Natural killer cell treated with Interleukin-12 subunit alpha and Interleukin-12 subunit beta and Interleukin-15 and Interleukin-18, amount 100 ng/mL, for 72 hours (primary cell): ENCODE data around the gene ELAVL1. TPM values are rescaled to one million over a fixed set of nuclear protein-coding genes. Genes with fewer than 3 reads are reported as not detected.

Experiments used
- ATAC-seq, 2 donors: fragments of 150-1000 bp; cut with Tn5 transposase in 1 of 2; sonication (Bioruptor Pico), chemical (Tn5 transposase) in 1 of 2; 2 replicates each; pipeline ENCODE4 v1.10.0; 2021
- DNase-seq: peaks from one replicate; pipeline ENCODE4 v3.0.0; 2022; ENCODE audit warnings: low spot score
- H3K27ac Mint-ChIP-seq, 2 donors: 1 replicate in 1 of 2; 2 replicates in 1 of 2; pipeline ENCODE4 v1.8.0; 2022; ENCODE audit warnings: mixed read lengths in 2 of 2, mild to moderate bottlenecking in 1 of 2, moderate library complexity in 1 of 2
- H3K27me3 Mint-ChIP-seq, 2 donors: 1 replicate in 1 of 2; 2 replicates in 1 of 2; pipeline ENCODE4 v1.8.0; 2022; ENCODE audit warnings: mixed read lengths in 2 of 2
- H3K36me3 Mint-ChIP-seq: one replicate; pipeline ENCODE4 v1.8.0; 2022; ENCODE audit warnings: mixed read lengths
- H3K4me1 Mint-ChIP-seq, 2 donors: 1 replicate in 1 of 2; 2 replicates in 1 of 2; pipeline ENCODE4 v1.8.0; 2022; ENCODE audit warnings: low read depth in 2 of 2, mixed read lengths in 2 of 2, mild to moderate bottlenecking in 1 of 2
- H3K4me3 Mint-ChIP-seq: one replicate; pipeline ENCODE4 v1.8.0; 2022; ENCODE audit warnings: mixed read lengths
- H3K9me3 Mint-ChIP-seq: 2 replicates; pipeline ENCODE4 v1.8.0; 2022; ENCODE audit warnings: mixed read lengths
- total RNA-seq, 2 donors: library from RNA; stranded (reverse); gene quantifications; one replicate each; pipeline ENCODE4 v1.2.3, GENCODE V29; 2022

The ELAVL1 gene
- total RNA-seq, 2 donors from 2014 or later = 124 to 137 TPM

GRCh38 chr19:7986321-7987113 is 18.9 kb downstream of the ELAVL1 start:
- Mint-ChIP-seq H3K4me1 (peaks cover 7 to 30% of the 10 kb centered on the region in 2 donors), H3K27me3 (no peaks in the 10 kb centered on the region), H3K4me3 (no peak overlapping the region), H3K9me3 (no peaks in the 10 kb centered on the region), H3K36me3 (peaks cover 10% of the 10 kb centered on the region), H3K27ac (no peak overlapping the region)
- ATAC-seq (no peak), DNase-seq (no peak)

- no peaks in the 10 kb centered on the region for H3K9me3 Mint-ChIP-seq
- H3K4me3 Mint-ChIP-seq = no peak overlapping the region
- H3K36me3 Mint-ChIP-seq = peaks cover 7% of the 10 kb centered on the region
- no peak for ATAC-seq
- H3K27me3 Mint-ChIP-seq = no peaks in the 10 kb centered on the region
- H3K4me1 Mint-ChIP-seq = peaks cover 7 to 30% of the 10 kb centered on the region in 2 donors
- no peak for DNase-seq
- H3K27ac Mint-ChIP-seq = no peak overlapping the region
Measured at GRCh38 chr19:7985481-7985911, 19.9 kb downstream of the ELAVL1 start.

GRCh38 chr19:7983995-7984837 is 21.2 kb downstream of the ELAVL1 start:
- Mint-ChIP-seq H3K4me3 (no peak overlapping the region), H3K9me3 (no peaks in the 10 kb centered on the region), H3K27ac (peak overlapping the region in 1 of 2 donors; percentile 58), H3K36me3 (peaks cover 7% of the 10 kb centered on the region), H3K27me3 (no peaks in the 10 kb centered on the region), H3K4me1 (peaks cover 7 to 30% of the 10 kb centered on the region in 2 donors)
- no peak for ATAC-seq
- DNase-seq = no peak

GRCh38 chr19:7983286-7983950 is 22.0 kb downstream of the ELAVL1 start:
- peaks cover 7 to 26% of the 10 kb centered on the region in 2 donors for H3K4me1 Mint-ChIP-seq
- peaks cover 7% of the 10 kb centered on the region for H3K36me3 Mint-ChIP-seq
- ATAC-seq = no peak
- no peak for DNase-seq
- H3K27ac Mint-ChIP-seq = peak overlapping the region in 1 of 2 donors; percentile 58
- no peaks in the 10 kb centered on the region for H3K27me3 Mint-ChIP-seq
- H3K4me3 Mint-ChIP-seq = no peak overlapping the region
- H3K9me3 Mint-ChIP-seq = no peaks in the 10 kb centered on the region

GRCh38 chr19:7982651-7983099 is 22.8 kb downstream of the ELAVL1 start:
- DNase-seq = no peak
- H3K4me3 Mint-ChIP-seq = no peak overlapping the region
- no peak for ATAC-seq
- peaks cover 2% of the 10 kb centered on the region for H3K36me3 Mint-ChIP-seq
- H3K4me1 Mint-ChIP-seq = peaks cover 2 to 19% of the 10 kb centered on the region in 2 donors
- H3K9me3 Mint-ChIP-seq = no peaks in the 10 kb centered on the region
- H3K27me3 Mint-ChIP-seq = no peaks in the 10 kb centered on the region
- no peak overlapping the region for H3K27ac Mint-ChIP-seq

- Mint-ChIP-seq H3K4me3 (no peak overlapping the region), H3K27ac (no peak overlapping the region), H3K4me1 (peaks cover 0 to 15% of the 10 kb centered on the region in 2 donors), H3K36me3 (no peaks in the 10 kb centered on the region), H3K27me3 (no peaks in the 10 kb centered on the region), H3K9me3 (no peaks in the 10 kb centered on the region)
- ATAC-seq = no peak
- no peak for DNase-seq
Measured at GRCh38 chr19:7982103-7982502, 23.3 kb downstream of the ELAVL1 start.

GRCh38 chr19:7981661-7982060 is 23.8 kb downstream of the ELAVL1 start:
- no peaks in the 10 kb centered on the region for H3K36me3 Mint-ChIP-seq
- no peak for ATAC-seq
- no peaks in the 10 kb centered on the region for H3K27me3 Mint-ChIP-seq
- no peaks in the 10 kb centered on the region for H3K9me3 Mint-ChIP-seq
- DNase-seq = no peak
- no peak overlapping the region for H3K4me3 Mint-ChIP-seq
- H3K27ac Mint-ChIP-seq = no peak overlapping the region
- H3K4me1 Mint-ChIP-seq = peaks cover 0 to 13% of the 10 kb centered on the region in 2 donors

GRCh38 chr19:7981199-7981598 is 24.2 kb downstream of the ELAVL1 start:
- H3K36me3 Mint-ChIP-seq = no peaks in the 10 kb centered on the region
- no peaks in the 10 kb centered on the region for H3K27me3 Mint-ChIP-seq
- ATAC-seq (no peak), DNase-seq (no peak)
- no peak overlapping the region for H3K27ac Mint-ChIP-seq
- H3K4me3 Mint-ChIP-seq = no peak overlapping the region
- peaks cover 0 to 9% of the 10 kb centered on the region in 2 donors for H3K4me1 Mint-ChIP-seq
- H3K9me3 Mint-ChIP-seq = no peaks in the 10 kb centered on the region

GRCh38 chr19:7980635-7981121 is 24.8 kb downstream of the ELAVL1 start:
- no peak for DNase-seq
- no peak for ATAC-seq
- H3K9me3 Mint-ChIP-seq = no peaks in the 10 kb centered on the region
- no peaks in the 10 kb centered on the region for H3K27me3 Mint-ChIP-seq
- no peaks in the 10 kb centered on the region for H3K36me3 Mint-ChIP-seq
- H3K27ac Mint-ChIP-seq = no peak overlapping the region
- H3K4me3 Mint-ChIP-seq = no peak overlapping the region
- peaks cover 0 to 6% of the 10 kb centered on the region in 2 donors for H3K4me1 Mint-ChIP-seq

GRCh38 chr19:7980168-7980567 is 25.3 kb downstream of the ELAVL1 start:
- H3K4me1 Mint-ChIP-seq = peaks cover 0 to 6% of the 10 kb centered on the region in 2 donors
- no peak for DNase-seq
- H3K4me3 Mint-ChIP-seq = no peak overlapping the region
- no peaks in the 10 kb centered on the region for H3K36me3 Mint-ChIP-seq
- no peaks in the 10 kb centered on the region for H3K27me3 Mint-ChIP-seq
- no peak for ATAC-seq
- H3K9me3 Mint-ChIP-seq = no peaks in the 10 kb centered on the region
- no peak overlapping the region for H3K27ac Mint-ChIP-seq

GRCh38 chr19:7979559-7979958 is 25.9 kb downstream of the ELAVL1 start:
- DNase-seq (no peak), ATAC-seq (no peak)
- Mint-ChIP-seq H3K9me3 (no peaks in the 10 kb centered on the region), H3K4me3 (no peak overlapping the region), H3K27ac (no peak overlapping the region), H3K4me1 (peaks cover 0 to 6% of the 10 kb centered on the region in 2 donors), H3K27me3 (no peaks in the 10 kb centered on the region), H3K36me3 (no peaks in the 10 kb centered on the region)

- Mint-ChIP-seq H3K4me3 (no peak overlapping the region), H3K27me3 (no peaks in the 10 kb centered on the region), H3K9me3 (no peaks in the 10 kb centered on the region), H3K27ac (no peak overlapping the region), H3K4me1 (peaks cover 0 to 2% of the 10 kb centered on the region in 2 donors), H3K36me3 (no peaks in the 10 kb centered on the region)
- DNase-seq = no peak
- no peak for ATAC-seq
Measured at GRCh38 chr19:7979011-7979410, 26.4 kb downstream of the ELAVL1 start.

- ATAC-seq (no peak), DNase-seq (no peak)
- Mint-ChIP-seq H3K4me3 (no peak overlapping the region), H3K9me3 (no peaks in the 10 kb centered on the region), H3K27me3 (no peaks in the 10 kb centered on the region), H3K27ac (no peak overlapping the region), H3K36me3 (peaks cover 4% of the 10 kb centered on the region), H3K4me1 (no peaks in the 10 kb centered on the region)
Measured at GRCh38 chr19:7978179-7978825, 27.1 kb downstream of the ELAVL1 start.
